ENCODE measurements around the gene BIRC5.

DNA sequence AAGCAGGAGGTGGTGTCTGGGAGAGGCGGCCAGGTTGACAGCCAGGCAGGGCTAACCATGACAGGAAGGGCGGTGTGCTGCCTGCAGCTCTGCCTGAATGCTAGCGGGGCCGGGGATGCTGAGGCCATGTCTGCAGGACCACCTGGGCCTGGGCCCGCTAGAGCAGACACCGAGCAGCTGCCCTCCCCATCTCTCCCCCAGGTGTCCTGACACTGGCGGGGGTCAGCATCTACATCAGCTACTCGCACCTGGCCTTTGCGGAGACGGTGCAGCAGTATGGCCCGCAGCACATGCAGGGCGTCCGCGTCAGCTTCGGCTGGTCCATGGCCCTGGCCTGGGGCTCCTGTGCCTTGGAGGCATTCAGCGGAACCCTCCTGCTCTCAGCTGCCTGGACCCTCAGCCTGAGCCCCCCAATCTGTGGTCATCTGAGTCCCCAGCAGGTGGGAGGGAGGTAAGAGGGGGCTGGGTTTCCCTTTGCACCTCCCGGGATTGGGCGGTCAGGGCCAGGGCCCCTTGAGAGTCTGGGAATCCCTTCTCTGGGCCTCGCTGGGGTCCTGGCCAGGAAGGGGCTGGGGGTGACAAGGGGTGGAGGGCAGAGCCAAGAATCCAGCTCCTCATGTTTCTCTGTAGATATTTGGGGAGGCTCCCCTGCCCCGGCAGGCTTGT lies 24.9 kb downstream of the BIRC5 start:
- TF ChIP-seq EP300 (IDR thresholded peaks at IDR 0.05) (no peak), POLR2AphosphoS5 (IDR thresholded peaks at IDR 0.05) (no peak)
- TF ChIP-seq, protein P1, sequence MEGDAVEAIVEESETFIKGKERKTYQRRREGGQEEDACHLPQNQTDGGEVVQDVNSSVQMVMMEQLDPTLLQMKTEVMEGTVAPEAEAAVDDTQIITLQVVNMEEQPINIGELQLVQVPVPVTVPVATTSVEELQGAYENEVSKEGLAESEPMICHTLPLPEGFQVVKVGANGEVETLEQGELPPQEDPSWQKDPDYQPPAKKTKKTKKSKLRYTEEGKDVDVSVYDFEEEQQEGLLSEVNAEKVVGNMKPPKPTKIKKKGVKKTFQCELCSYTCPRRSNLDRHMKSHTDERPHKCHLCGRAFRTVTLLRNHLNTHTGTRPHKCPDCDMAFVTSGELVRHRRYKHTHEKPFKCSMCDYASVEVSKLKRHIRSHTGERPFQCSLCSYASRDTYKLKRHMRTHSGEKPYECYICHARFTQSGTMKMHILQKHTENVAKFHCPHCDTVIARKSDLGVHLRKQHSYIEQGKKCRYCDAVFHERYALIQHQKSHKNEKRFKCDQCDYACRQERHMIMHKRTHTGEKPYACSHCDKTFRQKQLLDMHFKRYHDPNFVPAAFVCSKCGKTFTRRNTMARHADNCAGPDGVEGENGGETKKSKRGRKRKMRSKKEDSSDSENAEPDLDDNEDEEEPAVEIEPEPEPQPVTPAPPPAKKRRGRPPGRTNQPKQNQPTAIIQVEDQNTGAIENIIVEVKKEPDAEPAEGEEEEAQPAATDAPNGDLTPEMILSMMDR (IDR thresholded peaks at IDR 0.05), result no peak

Data from stomach (tissue), 4 donors.